ENCODE data around the gene MT1HL1. TPM values are rescaled to one million over a fixed set of nuclear protein-coding genes. Genes with fewer than 3 reads are reported as not detected.

The MT1HL1 gene
- total RNA-seq, 4 donors from 2014 or later = not detected

DNA sequence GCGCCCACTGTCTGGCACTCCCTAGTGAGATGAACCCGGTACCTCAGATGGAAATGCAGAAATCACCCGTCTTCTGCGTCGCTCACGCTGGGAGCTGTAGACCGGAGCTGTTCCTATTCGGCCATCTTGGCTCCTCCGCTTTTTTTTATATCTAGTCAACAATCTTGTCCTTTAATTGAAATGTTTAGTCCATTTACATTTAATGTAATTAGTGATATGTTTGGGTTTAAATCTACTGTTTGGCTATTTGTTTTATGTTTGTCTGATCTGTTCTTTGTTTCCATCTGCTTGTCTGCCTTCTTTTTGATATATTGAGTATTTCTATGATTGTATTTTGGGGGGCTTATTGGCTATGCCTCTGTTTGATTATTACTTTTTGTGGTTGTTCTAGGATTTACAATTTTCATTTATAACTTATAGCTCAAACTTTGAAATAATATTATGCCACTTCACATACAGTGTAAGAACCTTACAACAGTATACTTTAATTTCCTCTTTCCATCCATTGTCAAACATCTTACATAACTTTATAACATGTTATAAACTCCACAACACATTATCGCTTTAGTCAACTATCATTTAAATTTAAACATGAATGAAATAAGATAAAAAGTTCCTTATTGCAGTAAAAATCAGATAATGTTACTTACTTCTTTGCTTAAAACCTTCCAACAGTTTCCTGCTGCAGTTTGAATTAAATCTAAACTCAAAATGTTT lies 21.3 kb upstream of the MT1HL1 start:
- H3K36me3 ChIP-seq = no peaks in the 10 kb centered on the region
- H3K9me3 ChIP-seq = no peaks in the 10 kb centered on the region
- DNase-seq (ENCODE audit: low spot score in 2 of 2) = no peak
- TF ChIP-seq EP300 (IDR thresholded peaks at IDR 0.05) (no peak), POLR2AphosphoS5 (IDR thresholded peaks at IDR 0.05) (no peak), POLR2A (IDR thresholded peaks at IDR 0.05) (no peak)
- TF ChIP-seq, protein P1, sequence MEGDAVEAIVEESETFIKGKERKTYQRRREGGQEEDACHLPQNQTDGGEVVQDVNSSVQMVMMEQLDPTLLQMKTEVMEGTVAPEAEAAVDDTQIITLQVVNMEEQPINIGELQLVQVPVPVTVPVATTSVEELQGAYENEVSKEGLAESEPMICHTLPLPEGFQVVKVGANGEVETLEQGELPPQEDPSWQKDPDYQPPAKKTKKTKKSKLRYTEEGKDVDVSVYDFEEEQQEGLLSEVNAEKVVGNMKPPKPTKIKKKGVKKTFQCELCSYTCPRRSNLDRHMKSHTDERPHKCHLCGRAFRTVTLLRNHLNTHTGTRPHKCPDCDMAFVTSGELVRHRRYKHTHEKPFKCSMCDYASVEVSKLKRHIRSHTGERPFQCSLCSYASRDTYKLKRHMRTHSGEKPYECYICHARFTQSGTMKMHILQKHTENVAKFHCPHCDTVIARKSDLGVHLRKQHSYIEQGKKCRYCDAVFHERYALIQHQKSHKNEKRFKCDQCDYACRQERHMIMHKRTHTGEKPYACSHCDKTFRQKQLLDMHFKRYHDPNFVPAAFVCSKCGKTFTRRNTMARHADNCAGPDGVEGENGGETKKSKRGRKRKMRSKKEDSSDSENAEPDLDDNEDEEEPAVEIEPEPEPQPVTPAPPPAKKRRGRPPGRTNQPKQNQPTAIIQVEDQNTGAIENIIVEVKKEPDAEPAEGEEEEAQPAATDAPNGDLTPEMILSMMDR (IDR thresholded peaks at IDR 0.05) = no peak
- no peak overlapping the region for H3K4me3 ChIP-seq
- 94% methylated on average over 8 of the region's 10 CpGs for WGBS
- H3K4me1 ChIP-seq = no peaks in the 10 kb centered on the region
- no peak overlapping the region for H3K27ac ChIP-seq
- no peaks in the 10 kb centered on the region for H3K27me3 ChIP-seq

DNA sequence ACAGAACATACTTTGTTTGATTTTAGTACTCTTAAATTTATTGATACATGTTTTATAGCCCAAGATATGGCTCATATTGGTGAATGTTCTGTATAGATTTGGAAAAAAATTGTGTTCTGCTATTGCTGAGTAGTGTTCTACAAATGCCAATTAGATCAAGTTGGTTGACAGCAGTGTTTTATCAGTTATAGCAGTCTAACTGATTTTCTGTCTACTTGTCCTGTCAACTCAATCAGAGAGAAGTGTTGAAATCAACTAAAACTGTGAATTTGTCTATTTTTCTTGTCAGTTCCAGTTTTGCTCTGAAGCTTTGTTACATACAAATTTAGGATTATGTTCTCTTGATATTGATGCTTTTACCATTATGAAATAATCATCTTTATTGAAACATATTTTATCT lies 14.7 kb upstream of the MT1HL1 start:
- no peaks in the 10 kb centered on the region for H3K27me3 ChIP-seq
- H3K27ac ChIP-seq = no peak overlapping the region
- H3K36me3 ChIP-seq = no peaks in the 10 kb centered on the region
- H3K4me3 ChIP-seq = no peak overlapping the region
- no peak for DNase-seq (ENCODE audit: low spot score in 2 of 2)
- TF ChIP-seq POLR2AphosphoS5 (IDR thresholded peaks at IDR 0.05) = no peak
- TF ChIP-seq, protein P1 (IDR thresholded peaks at IDR 0.05) = no peak
- no peaks in the 10 kb centered on the region for H3K9me3 ChIP-seq
- H3K4me1 ChIP-seq = no peaks in the 10 kb centered on the region

DNA sequence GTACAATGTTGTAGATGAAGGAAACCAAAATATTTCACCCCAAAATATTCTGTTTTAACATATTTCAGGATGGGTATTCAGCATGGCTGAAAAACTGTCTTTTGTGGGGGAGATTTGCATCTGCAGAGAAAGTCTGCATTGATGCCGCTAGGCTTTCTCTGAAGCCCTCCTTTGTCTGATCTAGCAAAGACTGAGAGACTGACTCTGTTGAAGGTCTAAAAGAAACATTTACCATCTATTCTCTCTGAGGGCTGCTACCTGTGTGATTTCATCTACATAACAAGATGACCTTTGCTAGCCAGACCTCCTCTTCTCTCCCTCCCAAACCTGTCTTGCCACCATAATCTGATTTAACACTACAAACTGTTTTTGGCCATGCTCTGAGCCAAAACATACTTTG lies 12.4 kb upstream of the MT1HL1 start:
- Histone ChIP-seq H3K27me3 (no peaks in the 10 kb centered on the region), H3K27ac (no peak overlapping the region), H3K4me1 (no peaks in the 10 kb centered on the region), H3K9me3 (no peaks in the 10 kb centered on the region), H3K36me3 (no peaks in the 10 kb centered on the region), H3K4me3 (no peak overlapping the region)
- 50% methylated on average over 1 of the region's 1 CpG for WGBS
- DNase-seq (ENCODE audit: low spot score in 2 of 2) = no peak
- TF ChIP-seq POLR2AphosphoS5 (IDR thresholded peaks at IDR 0.05) = no peak
- TF ChIP-seq, protein P1 (IDR thresholded peaks at IDR 0.05) = no peak
- TF ChIP-seq POLR2A (IDR thresholded peaks at IDR 0.05) = no peak
- no peak for TF ChIP-seq EP300 (IDR thresholded peaks at IDR 0.05)

DNA sequence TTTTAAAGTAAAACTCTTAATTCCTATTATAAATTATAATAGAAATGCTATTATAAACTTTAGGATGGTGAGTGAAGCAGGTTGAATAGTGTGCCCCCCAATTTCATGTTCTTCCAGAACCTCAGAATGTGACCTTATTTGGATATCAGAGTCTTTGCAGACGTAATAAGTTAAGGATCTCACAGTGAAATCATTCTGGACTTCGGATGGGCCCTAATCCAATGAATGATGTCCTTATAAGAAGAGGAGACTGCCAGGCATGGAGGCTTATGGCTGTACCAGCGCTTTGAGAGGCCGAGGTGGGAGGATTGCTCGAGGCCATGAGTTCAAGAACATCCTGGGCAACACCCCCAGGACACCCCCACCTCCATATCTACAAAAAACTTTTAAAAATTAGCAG lies 9.4 kb upstream of the MT1HL1 start:
- DNase-seq (ENCODE audit: low spot score in 2 of 2) = no peak
- Histone ChIP-seq H3K4me3 (no peak overlapping the region), H3K27me3 (no peaks in the 10 kb centered on the region), H3K27ac (no peak overlapping the region), H3K4me1 (no peaks in the 10 kb centered on the region), H3K36me3 (no peaks in the 10 kb centered on the region), H3K9me3 (no peaks in the 10 kb centered on the region)
- 72% methylated on average over 5 of the region's 5 CpGs for WGBS
- TF ChIP-seq POLR2A (IDR thresholded peaks at IDR 0.05) (no peak), POLR2AphosphoS5 (IDR thresholded peaks at IDR 0.05) (no peak), EP300 (IDR thresholded peaks at IDR 0.05) (no peak)
- TF ChIP-seq, protein P1 (IDR thresholded peaks at IDR 0.05) = no peak

DNA sequence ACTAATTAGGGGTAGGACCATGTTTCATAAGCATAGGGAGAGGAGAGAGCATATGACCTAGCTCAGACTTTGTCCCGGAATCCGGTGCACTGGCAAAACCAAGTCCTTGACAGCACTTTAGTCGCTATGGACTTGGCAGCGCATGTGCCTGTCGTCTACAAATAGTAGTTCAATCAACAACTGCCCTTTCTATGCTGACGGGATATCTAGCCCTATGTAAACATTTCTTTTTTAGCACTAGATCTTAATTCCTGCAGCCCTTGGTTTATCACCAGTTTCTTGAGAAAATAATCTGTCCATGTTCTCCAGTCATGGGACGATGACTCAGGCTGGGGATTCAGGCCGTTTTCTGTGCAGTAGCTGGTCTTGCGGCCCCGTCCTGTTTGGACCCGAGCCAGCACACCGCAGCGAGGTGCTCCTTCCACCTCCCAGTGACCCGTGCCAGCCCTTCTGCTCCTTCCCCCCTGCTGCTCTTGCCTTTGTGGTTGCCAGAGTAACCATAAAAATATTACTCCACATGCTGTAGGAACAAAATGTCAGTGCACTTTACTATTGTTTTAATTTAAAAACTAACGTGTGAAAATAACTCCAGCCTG lies 8.6 kb upstream of the MT1HL1 start:
- Histone ChIP-seq H3K36me3 (no peaks in the 10 kb centered on the region), H3K4me3 (no peak overlapping the region), H3K27me3 (no peaks in the 10 kb centered on the region), H3K27ac (no peak overlapping the region), H3K9me3 (no peaks in the 10 kb centered on the region), H3K4me1 (no peaks in the 10 kb centered on the region)
- 58% methylated on average over 15 of the region's 15 CpGs for WGBS
- DNase-seq (ENCODE audit: low spot score in 2 of 2) = no peak
- TF ChIP-seq EP300 (IDR thresholded peaks at IDR 0.05) = no peak
- TF ChIP-seq POLR2A (IDR thresholded peaks at IDR 0.05) = no peak
- TF ChIP-seq, protein P1 (IDR thresholded peaks at IDR 0.05) = no peak
- TF ChIP-seq POLR2AphosphoS5 (IDR thresholded peaks at IDR 0.05) = no peak

Measured in suprapubic skin (tissue), 4 donors.